Neural cell (in vitro differentiated cells): ENCODE data around the gene ANKRD44. TPM values are rescaled to one million over a fixed set of nuclear protein-coding genes. Genes with fewer than 3 reads are reported as not detected.

ENCODE experiments used
- H2AFZ ChIP-seq: fragments of 200-600, 300-800 bp; sonication (generic), shearing (Covaris generic); 2 replicates; pipeline ENCODE4 v1.6.0; 2014; ENCODE audit warnings: low read depth, mild to moderate bottlenecking, antibody characterized with exemption, low read length, moderate library complexity
- H3F3A ChIP-seq: fragments of 200-600 bp; shearing (Covaris generic); 2 replicates; pipeline ENCODE4 v1.6.1; 2016; ENCODE audit warnings: mild to moderate bottlenecking, moderate library complexity, mixed read lengths, antibody characterized with exemption, low read length; ENCODE audit not compliant: insufficient read depth, poor library complexity, severe bottlenecking
- H3K27ac ChIP-seq: fragments of 200-600, 300-800 bp; sonication (generic), shearing (Covaris generic); 2 replicates; pipeline ENCODE4 v1.5.1; 2014; ENCODE audit warnings: mild to moderate bottlenecking, low read length, moderate library complexity
- H3K27me3 ChIP-seq: fragments of 300-800, 200-600 bp; sonication (generic), shearing (Covaris generic); 2 replicates; pipeline ENCODE4 v1.6.0; 2014; ENCODE audit warnings: mild to moderate bottlenecking, low read depth, low read length, moderate library complexity; ENCODE audit not compliant: insufficient read depth
- H3K36me3 ChIP-seq: fragments of 300-800, 200-600 bp; sonication (generic), shearing (Covaris generic); 2 replicates; pipeline ENCODE4 v1.5.1; 2014; ENCODE audit warnings: mild to moderate bottlenecking, antibody characterized with exemption, low read length, moderate library complexity; ENCODE audit not compliant: insufficient read depth
- H3K4me2 ChIP-seq: fragments of 300-800, 200-600 bp; sonication (generic), shearing (Covaris generic); 2 replicates; pipeline ENCODE4 v1.6.0; 2014; ENCODE audit warnings: mild to moderate bottlenecking, low read length
- H3K4me3 ChIP-seq: fragments of 300-800, 200-600 bp; sonication (generic), shearing (Covaris generic); 2 replicates; pipeline ENCODE4 v1.5.1; 2014; ENCODE audit warnings: mild to moderate bottlenecking, low read length, moderate library complexity
- H3K79me2 ChIP-seq: fragments of 200-600 bp; shearing (Covaris generic); replicated peaks from 2 replicates; pipeline ENCODE4 v1.6.0; 2014; ENCODE audit warnings: mild to moderate bottlenecking, low read length, moderate library complexity; ENCODE audit not compliant: insufficient read depth
- H3K9ac ChIP-seq: fragments of 300-800, 200-600 bp; sonication (generic), shearing (Covaris generic); 2 replicates; pipeline ENCODE4 v1.6.1; 2016; ENCODE audit warnings: mild to moderate bottlenecking, low read length, mixed read lengths
- H3K9me2 ChIP-seq: fragments of 200-600 bp; shearing (Covaris generic); 2 replicates; pipeline ENCODE4 v1.6.1; 2016; ENCODE audit warnings: mild to moderate bottlenecking, low read length, mixed read lengths; ENCODE audit not compliant: insufficient read depth
- H3K9me3 ChIP-seq: fragments of 200-600, 300-800 bp; sonication (generic), shearing (Covaris generic); 2 replicates; pipeline ENCODE4 v1.6.1; 2016; ENCODE audit warnings: mild to moderate bottlenecking, mixed run types, low read length, moderate library complexity, mixed read lengths
- H4K20me1 ChIP-seq: fragments of 200-600 bp; shearing (Covaris generic); 2 replicates; pipeline ENCODE4 v1.6.1; 2016; ENCODE audit warnings: mild to moderate bottlenecking, mixed run types; ENCODE audit not compliant: insufficient read depth
- CTCF ChIP-seq: fragments of 450-650 bp; IDR thresholded peaks from 2 replicates; pipeline ENCODE4 v1.5.1; 2014; ENCODE audit warnings: antibody characterized with exemption, mild to moderate bottlenecking, moderate library complexity; ENCODE audit not compliant: poor library complexity, severe bottlenecking
- EP300 ChIP-seq: fragments of 450-650 bp; conservative IDR thresholded peaks from 2 replicates; pipeline ENCODE4 v1.6.1; 2014; ENCODE audit warnings: antibody characterized with exemption, mild to moderate bottlenecking, moderate library complexity; ENCODE audit not compliant: poor library complexity, severe bottlenecking
- EZH2 ChIP-seq: fragments of 200-600, 300-800 bp; shearing (Covaris generic), sonication (generic); IDR thresholded peaks from 2 replicates; pipeline ENCODE4 v1.6.1; 2014; ENCODE audit warnings: antibody characterized with exemption, low read length, borderline replicate concordance, mild to moderate bottlenecking; ENCODE audit not compliant: insufficient read depth, poor library complexity, severe bottlenecking
- MXI1 ChIP-seq: fragments of 450-650 bp; conservative IDR thresholded peaks from 2 replicates; pipeline ENCODE4 v1.6.1; 2014; ENCODE audit warnings: antibody characterized with exemption, mild to moderate bottlenecking; ENCODE audit not compliant: poor library complexity, severe bottlenecking
- POLR2AphosphoS5 ChIP-seq: IDR thresholded peaks from 2 replicates; pipeline ENCODE4 v1.6.1; 2012
- RAD21 ChIP-seq: fragments of 450-650 bp; conservative IDR thresholded peaks from 2 replicates; pipeline ENCODE4 v1.6.1; 2014; ENCODE audit warnings: antibody characterized with exemption, mild to moderate bottlenecking, moderate library complexity
- REST ChIP-seq: IDR thresholded peaks from 2 replicates; pipeline ENCODE4 v1.6.1; 2012; ENCODE audit warnings: borderline replicate concordance
- SMC3 ChIP-seq: fragments of 450-650 bp; conservative IDR thresholded peaks from 2 replicates; pipeline ENCODE4 v1.6.1; 2014; ENCODE audit warnings: antibody characterized with exemption, mild to moderate bottlenecking, moderate library complexity; ENCODE audit not compliant: poor library complexity
- TAF1 ChIP-seq: IDR thresholded peaks from 2 replicates; pipeline ENCODE4 v1.6.1; 2012; ENCODE audit warnings: low read depth
- polyA plus RNA-seq: library from polyadenylated mRNA; depleted of rRNA; stranded (reverse); fragments of >200 nt; gene quantifications from 2 replicates; pipeline ENCODE4 v1.2.3, GENCODE V29; 2014

Gene ANKRD44
- polyA plus RNA-seq, 1 donor from 2014 or later: 94.3 TPM

- Histone ChIP-seq H3K79me2 (no peaks in the 10 kb centered on the region), H3K27me3 (no peaks in the 10 kb centered on the region), H2AFZ (no peak overlapping the region), H3F3A (no peaks in the 10 kb centered on the region), H4K20me1 (no peaks in the 10 kb centered on the region), H3K27ac (no peak overlapping the region), H3K9ac (no peak overlapping the region), H3K9me3 (no peaks in the 10 kb centered on the region), H3K4me3 (no peak overlapping the region), H3K9me2 (no peaks in the 10 kb centered on the region), H3K4me2 (no peak overlapping the region), H3K36me3 (no peaks in the 10 kb centered on the region)
- TF ChIP-seq POLR2AphosphoS5 (no peak), RAD21 (no peak)
Observed at GRCh38 chr2:197297772-197298318, 12.7 kb downstream of the ANKRD44 start.

- no peaks in the 10 kb centered on the region for H3K9me3 ChIP-seq
- no peaks in the 10 kb centered on the region for H3K79me2 ChIP-seq
- H3K27me3 ChIP-seq: no peaks in the 10 kb centered on the region
- no peak overlapping the region for H3K4me3 ChIP-seq
- no peaks in the 10 kb centered on the region for H3K36me3 ChIP-seq
- H2AFZ ChIP-seq: no peak overlapping the region
- no peak overlapping the region for H3K9ac ChIP-seq
- H3F3A ChIP-seq: no peaks in the 10 kb centered on the region
- TF ChIP-seq SMC3: no peak
- TF ChIP-seq REST: no peak
- no peak overlapping the region for H3K4me2 ChIP-seq
- no peaks in the 10 kb centered on the region for H4K20me1 ChIP-seq
- no peak overlapping the region for H3K27ac ChIP-seq
- no peaks in the 10 kb centered on the region for H3K9me2 ChIP-seq
Observed at GRCh38 chr2:197297266-197297665, 13.3 kb downstream of the ANKRD44 start.

GRCh38 chr2:197296835-197297234, 13.7 kb downstream of the ANKRD44 start:
- Histone ChIP-seq H3K27me3 (no peaks in the 10 kb centered on the region), H2AFZ (no peak overlapping the region), H3K9me3 (no peaks in the 10 kb centered on the region)

GRCh38 chr2:197294260-197294659, 16.3 kb downstream of the ANKRD44 start:
- no peaks in the 10 kb centered on the region for H3F3A ChIP-seq
- H3K27ac ChIP-seq: no peak overlapping the region
- TF ChIP-seq EZH2: no peak
- no peak for TF ChIP-seq REST
- no peak for TF ChIP-seq RAD21
- TF ChIP-seq POLR2AphosphoS5: no peak
- TF ChIP-seq CTCF: no peak
- no peak for TF ChIP-seq TAF1
- no peak for TF ChIP-seq SMC3
- no peak for TF ChIP-seq EP300
- TF ChIP-seq MXI1: no peak
- no peaks in the 10 kb centered on the region for H3K36me3 ChIP-seq
- H2AFZ ChIP-seq: no peak overlapping the region
- H3K4me3 ChIP-seq: no peak overlapping the region
- no peak overlapping the region for H3K9ac ChIP-seq
- no peaks in the 10 kb centered on the region for H3K27me3 ChIP-seq
- H3K9me3 ChIP-seq: no peaks in the 10 kb centered on the region
- H4K20me1 ChIP-seq: no peaks in the 10 kb centered on the region
- no peaks in the 10 kb centered on the region for H3K9me2 ChIP-seq
- H3K4me2 ChIP-seq: no peak overlapping the region
- H3K79me2 ChIP-seq: no peaks in the 10 kb centered on the region

More at GRCh38 chr2:197296835-197297234, 13.7 kb downstream of the ANKRD44 start:
- Histone ChIP-seq H4K20me1 (no peaks in the 10 kb centered on the region), H3K27ac (no peak overlapping the region), H3K9ac (no peak overlapping the region), H3K9me2 (no peaks in the 10 kb centered on the region), H3K36me3 (no peaks in the 10 kb centered on the region), H3K4me3 (no peak overlapping the region), H3K4me2 (no peak overlapping the region), H3K79me2 (no peaks in the 10 kb centered on the region), H3F3A (no peaks in the 10 kb centered on the region)
- no peak for TF ChIP-seq EP300
- no peak for TF ChIP-seq TAF1
